Colonic mucosa (tissue), 4 donors: Measurements from ENCODE around the gene APOH. TPM values are rescaled to one million over a fixed set of nuclear protein-coding genes. Genes with fewer than 3 reads are reported as not detected.

ENCODE experiments used
- DNase-seq: peaks from one replicate; pipeline ENCODE4 v3.0.0-alpha.2; 2020
- H3K27ac ChIP-seq: fragments of 200-600 bp; one replicate; pipeline ENCODE4 v1.8.0; 2021
- H3K27me3 ChIP-seq: fragments of 200-600 bp; one replicate; pipeline ENCODE4 v1.8.0; 2021
- H3K36me3 ChIP-seq: fragments of 200-600 bp; one replicate; pipeline ENCODE4 v1.8.0; 2021
- H3K4me1 ChIP-seq: fragments of 200-600 bp; one replicate; pipeline ENCODE4 v1.8.0; 2021; ENCODE audit warnings: mild to moderate bottlenecking
- H3K4me3 ChIP-seq: fragments of 200-600 bp; one replicate; pipeline ENCODE4 v1.8.0; 2021
- H3K9ac ChIP-seq, 2 donors: one replicate each; pipeline ENCODE4 v1.7.0; 2013; ENCODE audit warnings: control low read depth in 2 of 2, low read depth in 2 of 2, low read length in 2 of 2
- H3K9me3 ChIP-seq: fragments of 200-600 bp; one replicate; pipeline ENCODE4 v1.8.0; 2021
- intact Hi-C: fragments of 100-400 bp; cut with DNase I; formaldehyde crosslinking; loops from one replicate; pipeline ENCODE4 v1.14.1; 2022
- total RNA-seq, 2 donors: library from RNA; stranded (reverse); fragmentation: NEBNext Ultra II Directional in 1 of 2; extraction: Animal tissue kit (Norgen Biotek cat#: 25700) in 1 of 2; gene quantifications; one replicate each; pipeline ENCODE4 v1.2.1, GENCODE V29; 2021
- TF ChIP-seq, protein P1 (sequence below): fragments of 200-600 bp; IDR thresholded peaks from one replicate; pipeline ENCODE4 v1.8.0; 2022; ENCODE audit warnings: antibody characterized with exemption, mild to moderate bottlenecking
- donor health status: healthy.
- donor health status: DM: no; HTN: no; CAD: no.
- donor health status: DM: no; HTN: no; CAD: no.

APOH gene
- total RNA-seq, 2 donors from 2014 or later, result 1.1 to 5.1 TPM

GRCh38 chr17:66171172-66171571, 58.0 kb downstream of the APOH start:
- intact Hi-C loops, result no loop called here
- TF ChIP-seq, protein P1, sequence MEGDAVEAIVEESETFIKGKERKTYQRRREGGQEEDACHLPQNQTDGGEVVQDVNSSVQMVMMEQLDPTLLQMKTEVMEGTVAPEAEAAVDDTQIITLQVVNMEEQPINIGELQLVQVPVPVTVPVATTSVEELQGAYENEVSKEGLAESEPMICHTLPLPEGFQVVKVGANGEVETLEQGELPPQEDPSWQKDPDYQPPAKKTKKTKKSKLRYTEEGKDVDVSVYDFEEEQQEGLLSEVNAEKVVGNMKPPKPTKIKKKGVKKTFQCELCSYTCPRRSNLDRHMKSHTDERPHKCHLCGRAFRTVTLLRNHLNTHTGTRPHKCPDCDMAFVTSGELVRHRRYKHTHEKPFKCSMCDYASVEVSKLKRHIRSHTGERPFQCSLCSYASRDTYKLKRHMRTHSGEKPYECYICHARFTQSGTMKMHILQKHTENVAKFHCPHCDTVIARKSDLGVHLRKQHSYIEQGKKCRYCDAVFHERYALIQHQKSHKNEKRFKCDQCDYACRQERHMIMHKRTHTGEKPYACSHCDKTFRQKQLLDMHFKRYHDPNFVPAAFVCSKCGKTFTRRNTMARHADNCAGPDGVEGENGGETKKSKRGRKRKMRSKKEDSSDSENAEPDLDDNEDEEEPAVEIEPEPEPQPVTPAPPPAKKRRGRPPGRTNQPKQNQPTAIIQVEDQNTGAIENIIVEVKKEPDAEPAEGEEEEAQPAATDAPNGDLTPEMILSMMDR, result no peak
- Histone ChIP-seq H3K27ac (no peak overlapping the region), H3K4me1 (no peaks in the 10 kb centered on the region), H3K9ac (no peak overlapping the region), H3K36me3 (no peaks in the 10 kb centered on the region), H3K9me3 (no peaks in the 10 kb centered on the region), H3K4me3 (no peak overlapping the region), H3K27me3 (no peaks in the 10 kb centered on the region)
- DNase-seq, result no peak

DNA sequence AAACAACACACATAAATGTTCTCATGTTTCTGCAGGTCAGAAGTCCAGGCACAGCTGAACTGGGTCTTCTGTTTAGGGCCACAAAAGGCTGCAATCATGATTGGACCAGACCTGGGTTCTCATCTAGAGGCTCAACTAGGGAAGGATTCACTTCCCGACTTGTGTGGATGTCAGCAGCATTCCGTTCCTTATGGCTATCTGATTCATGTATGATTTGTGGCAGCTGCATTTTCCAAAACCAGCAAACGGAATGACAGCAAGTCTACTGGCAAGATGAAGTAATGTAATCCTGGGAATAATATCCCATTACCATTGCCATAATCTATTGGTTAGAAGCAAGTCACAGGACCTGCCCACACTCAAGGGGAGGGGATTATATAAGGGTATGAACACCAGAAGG, 59.4 kb downstream of the APOH start:
- H3K9me3 ChIP-seq, result no peaks in the 10 kb centered on the region
- TF ChIP-seq, protein P1, result no peak
- no peak overlapping the region for H3K4me3 ChIP-seq
- intact Hi-C loops, result loop anchor here (5.0 to 10.0 kb wide), 3 partner anchors 185 to 935 kb away; no protein-coding TSS in a partner anchor
- no peak overlapping the region for H3K9ac ChIP-seq
- DNase-seq, result no peak
- H3K36me3 ChIP-seq, result no peaks in the 10 kb centered on the region
- no peaks in the 10 kb centered on the region for H3K27me3 ChIP-seq
- no peaks in the 10 kb centered on the region for H3K4me1 ChIP-seq
- no peak overlapping the region for H3K27ac ChIP-seq

GRCh38 chr17:66167189-66167815, 61.9 kb downstream of the APOH start:
- Histone ChIP-seq H3K9ac (no peak overlapping the region), H3K27ac (no peak overlapping the region), H3K27me3 (no peaks in the 10 kb centered on the region), H3K4me3 (no peak overlapping the region), H3K4me1 (no peaks in the 10 kb centered on the region), H3K9me3 (no peaks in the 10 kb centered on the region), H3K36me3 (no peaks in the 10 kb centered on the region)
- DNase-seq, result no peak
- intact Hi-C loops, result loop anchor here (5.0 to 10.0 kb wide), 3 partner anchors 183 to 933 kb away; no protein-coding TSS in a partner anchor
- TF ChIP-seq, protein P1, result no peak

DNA sequence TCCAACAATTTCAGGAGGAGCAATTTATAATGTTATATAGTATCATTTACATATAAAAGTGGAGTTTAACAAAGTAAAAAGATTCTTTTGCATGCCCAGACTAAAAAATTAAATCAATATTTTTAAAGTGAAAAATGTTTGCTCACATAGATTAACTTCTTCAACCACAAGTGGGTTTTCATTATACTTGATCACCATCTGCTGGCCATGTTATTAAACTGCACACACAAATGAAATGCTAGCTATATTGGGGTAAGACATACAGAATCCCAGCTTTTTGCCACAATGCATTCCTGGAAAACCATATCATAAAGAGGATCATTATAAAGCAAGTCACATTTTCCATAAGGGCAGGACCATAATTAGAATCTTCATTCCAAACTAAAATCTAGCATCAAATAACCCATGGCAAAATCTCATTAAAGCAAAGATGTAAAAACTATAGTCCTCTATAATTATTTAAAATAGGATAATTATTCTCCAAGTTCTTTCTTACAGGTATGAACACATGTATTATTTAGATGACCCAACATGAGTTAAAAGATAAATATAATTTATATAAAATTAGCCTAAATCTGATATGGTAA, 63.6 kb downstream of the APOH start:
- Histone ChIP-seq H3K27me3 (no peaks in the 10 kb centered on the region), H3K9me3 (no peaks in the 10 kb centered on the region), H3K9ac (no peak overlapping the region), H3K27ac (no peak overlapping the region), H3K4me3 (no peak overlapping the region), H3K36me3 (no peaks in the 10 kb centered on the region), H3K4me1 (no peaks in the 10 kb centered on the region)
- TF ChIP-seq, protein P1, result peak; percentile 59
- DNase-seq, result no peak
- intact Hi-C loops, result loop anchor here (5.0 to 10.0 kb wide), 3 partner anchors 181 to 931 kb away; no protein-coding TSS in a partner anchor

Other genes with a start within 250 kb of the APOH start
- gene CEP112, start 37.3 kb downstream of the APOH start, total RNA-seq, result 1 to 10 TPM; 5.9 to 6.2 TPM
- gene PRKCA, start 73.2 kb upstream of the APOH start, total RNA-seq, result 10 to 100 TPM; 40.0 to 41.8 TPM